Mesenchymal stem cell (in vitro differentiated cells and primary cell): ENCODE results near the gene NPHP1.

Source experiments
- DNase-seq: peaks from one replicate; pipeline ENCODE4 v3.0.0-alpha.2; 2013
- H2AFZ ChIP-seq: one replicate; pipeline ENCODE4 v1.6.1; 2013; ENCODE audit warnings: low read depth, mild to moderate bottlenecking, control low read depth, inconsistent platforms, low read length, moderate library complexity
- H2AK5ac ChIP-seq: 2 replicates; pipeline ENCODE4 v1.6.1; 2013; ENCODE audit warnings: low read length, moderate library complexity, mild to moderate bottlenecking, inconsistent platforms; ENCODE audit not compliant: severe bottlenecking
- H2BK120ac ChIP-seq: one replicate; pipeline ENCODE4 v1.6.1; 2013; ENCODE audit warnings: low read depth, mild to moderate bottlenecking, inconsistent platforms, low read length, moderate library complexity
- H2BK12ac ChIP-seq, 2 experiments: one replicate each; pipeline ENCODE4 v1.6.1; 2013; ENCODE audit warnings: inconsistent platforms in 2 of 2, low read length in 2 of 2, mild to moderate bottlenecking in 2 of 2, moderate library complexity in 2 of 2, control low read depth in 1 of 2
- H2BK15ac ChIP-seq: one replicate; pipeline ENCODE4 v1.6.1; 2013; ENCODE audit warnings: mild to moderate bottlenecking, low read depth, inconsistent platforms; ENCODE audit not compliant: poor library complexity, severe bottlenecking
- H2BK5ac ChIP-seq: 2 replicates; pipeline ENCODE4 v1.6.1; 2013; ENCODE audit warnings: low read depth, mild to moderate bottlenecking, low read length, control low read depth, inconsistent platforms; ENCODE audit not compliant: poor library complexity, severe bottlenecking
- H3K14ac ChIP-seq, 2 experiments: one replicate each; pipeline ENCODE4 v1.6.1; 2013; ENCODE audit warnings: inconsistent platforms in 2 of 2, low read length in 2 of 2, control low read depth in 1 of 2, mild to moderate bottlenecking in 1 of 2, moderate library complexity in 1 of 2
- H3K18ac ChIP-seq, 2 experiments: one replicate each; pipeline ENCODE4 v1.6.1; 2013; ENCODE audit warnings: inconsistent platforms in 2 of 2, low read length in 2 of 2, control low read depth in 1 of 2, low read depth in 1 of 2, mild to moderate bottlenecking in 1 of 2
- H3K23ac ChIP-seq, 2 experiments: one replicate each; pipeline ENCODE4 v1.6.1; 2013; ENCODE audit warnings: inconsistent platforms in 2 of 2, low read length in 2 of 2, mild to moderate bottlenecking in 2 of 2, moderate library complexity in 2 of 2, control low read depth in 1 of 2
- H3K27ac ChIP-seq: 2 replicates; pipeline ENCODE4 v1.5.1; 2013; ENCODE audit warnings: mild to moderate bottlenecking, moderate library complexity, low read length, control low read depth, inconsistent platforms; ENCODE audit not compliant: poor library complexity, severe bottlenecking
- H3K27me3 ChIP-seq, 2 experiments: 2 replicates each; pipeline versions ENCODE4 v1.6.1 to v1.7.0; 2013; ENCODE audit warnings: low read length in 2 of 2, mild to moderate bottlenecking in 2 of 2, moderate library complexity in 2 of 2, control low read depth in 1 of 2, inconsistent platforms in 1 of 2; ENCODE audit not compliant: control insufficient read depth in 1 of 2, insufficient read depth in 1 of 2
- H3K36me3 ChIP-seq, 2 experiments: 2 replicates each; pipeline versions ENCODE4 v1.6.1 to v1.7.0; 2013; ENCODE audit warnings: low read length in 2 of 2, control low read depth in 1 of 2, inconsistent platforms in 1 of 2, low read depth in 1 of 2, mild to moderate bottlenecking in 1 of 2; ENCODE audit not compliant: insufficient read depth in 2 of 2, control insufficient read depth in 1 of 2
- H3K4ac ChIP-seq, 2 experiments: one replicate each; pipeline ENCODE4 v1.6.1; 2013; ENCODE audit warnings: inconsistent platforms in 2 of 2, low read length in 2 of 2, mild to moderate bottlenecking in 2 of 2, moderate library complexity in 2 of 2, control low read depth in 1 of 2, low read depth in 1 of 2
- H3K4me1 ChIP-seq: 2 replicates; pipeline ENCODE4 v1.6.1; 2013; ENCODE audit warnings: low read depth, low read length, control low read depth; ENCODE audit not compliant: control insufficient read depth, insufficient read depth
- H3K4me2 ChIP-seq: 2 replicates; pipeline ENCODE4 v1.6.1; 2013; ENCODE audit warnings: low read length, mild to moderate bottlenecking, inconsistent platforms; ENCODE audit not compliant: poor library complexity, severe bottlenecking
- H3K4me3 ChIP-seq, 2 experiments: 2 replicates each; pipeline versions ENCODE4 v1.5.1 to v1.7.0; 2013; ENCODE audit warnings: low read length in 2 of 2, mild to moderate bottlenecking in 2 of 2, control low read depth in 1 of 2, low read depth in 1 of 2; ENCODE audit not compliant: insufficient read depth in 1 of 2
- H3K79me1 ChIP-seq: replicated peaks from 2 replicates; pipeline ENCODE4 v1.6.1; 2013; ENCODE audit warnings: mild to moderate bottlenecking, control low read depth, low read length, inconsistent platforms; ENCODE audit not compliant: poor library complexity, severe bottlenecking
- H3K9ac ChIP-seq: 2 replicates; pipeline ENCODE4 v1.7.0; 2013; ENCODE audit warnings: mild to moderate bottlenecking, low read length, moderate library complexity
- H3K9me3 ChIP-seq: 2 replicates; pipeline ENCODE4 v1.7.0; 2013; ENCODE audit warnings: mild to moderate bottlenecking, low read length; ENCODE audit not compliant: control insufficient read depth
- H4K8ac ChIP-seq: one replicate; pipeline ENCODE4 v1.6.1; 2013; ENCODE audit warnings: inconsistent platforms, mild to moderate bottlenecking, low read length, moderate library complexity
- H4K91ac ChIP-seq: one replicate; pipeline ENCODE4 v1.6.1; 2013; ENCODE audit warnings: mild to moderate bottlenecking, low read length, inconsistent platforms
- WGBS: methylation state at CpG from one replicate; pipeline ENCODE4 v1.1.7; 2013; ENCODE audit warnings: mixed read lengths; 5-methylcytosine and 5-hydroxymethylcytosine counted together

Gene NPHP1

DNA sequence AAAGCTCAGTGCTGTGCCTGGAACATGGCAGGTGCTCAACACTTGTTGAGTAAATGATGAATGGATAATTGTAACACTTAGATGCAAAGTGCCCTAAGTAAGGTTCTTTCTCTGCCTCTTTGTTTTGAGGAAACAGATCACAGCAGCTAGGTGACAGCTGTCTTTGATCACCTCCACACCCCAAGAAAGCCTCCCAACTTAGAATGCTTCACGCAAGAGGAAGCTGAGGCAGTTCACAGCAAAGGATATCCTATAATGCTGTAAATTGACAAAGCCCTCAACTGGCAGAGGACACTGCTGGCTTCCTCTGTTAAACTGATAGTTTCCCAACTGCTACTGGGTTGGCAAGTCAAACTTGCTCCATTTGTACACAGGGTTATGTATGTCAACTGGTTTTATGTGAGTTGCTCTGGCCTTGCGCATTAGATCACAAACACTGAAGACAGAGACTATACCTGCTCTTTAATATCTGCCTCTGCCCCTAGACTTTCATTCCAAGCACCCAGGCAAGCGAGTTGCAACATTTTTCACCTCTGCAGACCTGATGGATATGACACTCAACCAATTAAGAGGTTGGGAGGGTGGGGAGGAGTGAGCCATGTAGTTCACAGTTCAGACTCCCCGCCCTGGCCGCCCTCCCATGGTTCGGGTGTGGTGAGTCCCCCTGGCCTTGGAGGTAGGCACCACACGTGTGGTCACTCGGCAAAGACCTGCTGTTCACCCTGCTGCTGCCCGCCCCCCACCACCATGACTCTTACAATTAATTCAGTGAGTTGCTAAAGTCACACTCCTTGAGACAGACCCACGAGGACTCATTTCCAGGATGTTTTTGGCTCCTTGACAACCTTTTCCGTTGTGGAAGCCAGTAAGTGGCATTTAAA is 84.4 kb downstream of the NPHP1 start:
- Histone ChIP-seq H2BK5ac (no peak overlapping the region), H3K4me1 (peaks cover 6% of the 10 kb centered on the region), H3K9me3 (no peaks in the 10 kb centered on the region), H3K18ac (no peak overlapping the region), H3K27me3 (no peaks in the 10 kb centered on the region), H2BK120ac (no peak overlapping the region), H2AK5ac (no peak overlapping the region), H3K23ac (no peak overlapping the region), H3K9ac (no peak overlapping the region), H3K4me3 (no peak overlapping the region), H3K36me3 (no peaks in the 10 kb centered on the region), H3K79me1 (no peaks in the 10 kb centered on the region), H4K8ac (no peak overlapping the region), H3K14ac (no peak overlapping the region), H2BK15ac (no peak overlapping the region), H3K4ac (no peak overlapping the region), H4K91ac (no peak overlapping the region), H2AFZ (no peak overlapping the region), H2BK12ac (no peak overlapping the region), H3K27ac (no peak overlapping the region), H3K4me2 (no peak overlapping the region)
- 84% methylated on average over 10 of the region's 11 CpGs for WGBS
- DNase-seq, result no peak

DNA sequence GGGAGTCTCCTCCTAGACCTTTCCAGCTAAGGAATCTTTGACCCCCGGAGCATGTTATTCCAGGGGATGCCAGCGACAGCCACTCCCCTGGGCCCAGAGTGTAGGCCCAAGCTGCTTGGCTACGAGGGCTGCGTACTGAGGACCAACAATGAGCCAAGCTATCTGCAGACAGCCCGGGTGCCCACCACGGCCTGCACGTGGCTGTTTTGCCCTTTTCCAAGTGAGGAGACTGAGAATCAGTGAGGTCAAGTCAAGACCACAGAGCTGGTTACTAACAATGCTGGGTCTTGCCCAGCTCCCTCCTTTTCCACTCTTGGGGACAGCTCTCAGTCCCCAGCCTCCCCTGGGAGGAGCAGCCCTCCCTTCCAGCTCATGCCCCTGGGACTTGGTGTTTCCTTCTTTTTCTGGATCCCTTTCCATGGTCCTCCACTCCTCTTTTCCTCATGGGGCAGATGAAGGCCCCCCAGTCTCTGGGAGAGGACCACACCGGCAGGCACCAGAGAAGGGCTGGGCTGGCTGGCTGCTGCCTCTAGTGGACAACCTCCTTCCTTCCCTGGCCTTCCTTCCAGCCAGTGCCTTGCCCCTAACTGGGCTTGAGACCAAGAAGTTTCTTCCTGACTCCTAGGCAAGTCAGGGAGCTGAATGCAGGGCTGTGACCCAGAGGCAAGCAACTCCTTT is 88.6 kb downstream of the NPHP1 start:
- no peak overlapping the region for H2AK5ac ChIP-seq

DNA sequence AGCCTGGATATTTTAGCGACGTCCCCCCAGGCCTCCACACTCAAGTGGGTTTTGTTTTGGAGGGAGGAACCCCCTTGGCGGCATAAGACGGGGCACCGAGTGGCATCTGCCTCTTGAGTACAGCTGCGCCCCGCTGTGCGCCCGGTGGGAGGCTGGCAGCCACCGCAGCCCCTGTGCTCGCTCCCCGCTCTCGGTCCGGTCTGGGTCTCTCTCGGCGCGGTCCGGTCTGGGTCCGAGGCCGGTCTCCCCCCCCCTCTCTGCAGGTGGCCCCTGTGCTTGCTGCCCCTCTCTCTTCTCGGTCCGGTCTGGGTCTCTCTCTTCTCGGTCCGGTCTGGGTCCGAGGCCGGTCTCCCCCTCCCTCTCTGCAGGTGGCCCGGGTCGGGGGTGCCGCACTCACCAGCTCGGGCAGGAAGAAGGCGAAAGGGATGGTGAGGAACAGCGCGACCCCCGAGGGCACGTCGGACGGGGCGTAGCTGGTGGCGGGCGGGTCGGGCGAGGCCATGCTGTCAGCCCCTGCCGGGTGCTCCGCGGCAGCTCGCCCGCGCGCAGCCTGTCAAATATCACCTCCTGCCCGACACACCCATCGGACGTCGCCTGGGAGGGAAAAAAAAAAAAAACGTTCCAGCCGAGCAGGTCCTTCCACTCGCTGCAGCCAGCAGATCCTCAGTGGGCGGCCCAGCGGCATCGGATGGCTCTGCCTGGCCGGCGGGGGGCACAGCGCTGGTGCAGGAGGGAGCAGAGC is 89.4 kb downstream of the NPHP1 start, which contains the start of gene MALL:
Gene MALL (minus strand): TSS at position 532 of the 742 bp plus-strand sequence. CDS start 30 bp downstream, at position 502.
- DNase-seq, result no peak
- Histone ChIP-seq H2BK5ac (no peak within 1 kb of the TSS), H3K4me3 (peak within 1 kb of the TSS; percentile 43 to 79), H4K8ac (no peak within 1 kb of the TSS), H2AK5ac (no peak within 1 kb of the TSS), H3K36me3 (no peaks in the 10 kb centered on the region), H3K4me1 (peaks cover 9% of the 10 kb centered on the region), H2BK15ac (peak within 1 kb of the TSS; percentile 1), H3K4me2 (peak within 1 kb of the TSS; percentile 57), H3K27ac (no peak within 1 kb of the TSS), H2BK12ac (peak within 1 kb of the TSS in 1 of 2 experiments; percentile 30), H3K14ac (peak within 1 kb of the TSS in 1 of 2 experiments; percentile 90), H4K91ac (no peak within 1 kb of the TSS), H3K9ac (peak within 1 kb of the TSS; percentile 77), H3K4ac (peak within 1 kb of the TSS in 1 of 2 experiments; percentile 28), H2BK120ac (no peak within 1 kb of the TSS), H3K23ac (peak within 1 kb of the TSS in 1 of 2 experiments; percentile 15), H3K27me3 (no peaks in the 10 kb centered on the region), H3K79me1 (no peaks in the 10 kb centered on the region), H2AFZ (peak within 1 kb of the TSS; percentile 63), H3K9me3 (no peaks in the 10 kb centered on the region), H3K18ac (peak within 1 kb of the TSS in 1 of 2 experiments; percentile 54)
- 53% methylated on average over 58 of the region's 62 CpGs for WGBS

More for the DNA sequence above, 88.6 kb downstream of the NPHP1 start:
- H2BK5ac ChIP-seq, result no peak overlapping the region
- H2BK120ac ChIP-seq, result no peak overlapping the region
- H3K9me3 ChIP-seq, result no peaks in the 10 kb centered on the region
- no peak overlapping the region for H3K4ac ChIP-seq
- H2AFZ ChIP-seq, result peak overlapping the region; percentile 63
- no peak overlapping the region for H4K91ac ChIP-seq
- 57% methylated on average over 8 of the region's 8 CpGs for WGBS
- peak; percentile 30 for DNase-seq
- peak overlapping the region; percentile 77 for H3K9ac ChIP-seq
- H3K27me3 ChIP-seq, result no peaks in the 10 kb centered on the region
- peak overlapping the region; percentile 57 for H3K4me2 ChIP-seq
- H3K4me3 ChIP-seq, result peak overlapping the region in 1 of 2 experiments; percentile 79
- no peak overlapping the region for H3K27ac ChIP-seq
- no peaks in the 10 kb centered on the region for H3K36me3 ChIP-seq
- H2BK12ac ChIP-seq, result no peak overlapping the region
- no peaks in the 10 kb centered on the region for H3K79me1 ChIP-seq
- peak overlapping the region in 1 of 2 experiments; percentile 37 for H3K18ac ChIP-seq
- no peak overlapping the region for H4K8ac ChIP-seq
- peaks cover 9% of the 10 kb centered on the region for H3K4me1 ChIP-seq
- H3K14ac ChIP-seq, result no peak overlapping the region
- H2BK15ac ChIP-seq, result no peak overlapping the region
- H3K23ac ChIP-seq, result peak overlapping the region in 1 of 2 experiments; percentile 15
